PC-3 (cell line): ENCODE results near the gene KCNQ1. TPM values are rescaled to one million over a fixed set of nuclear protein-coding genes. Genes with fewer than 3 reads are reported as not detected.

Experiments used
- ATAC-seq: fragments of 200-7000 bp; cut with Tn5 transposase; 2 replicates; pipeline ENCODE4 v1.9.1; 2020; ENCODE audit warnings: mild to moderate bottlenecking, moderate library complexity
- BruUV-seq: library from RNA; stranded (reverse); fragments of 400-500 nt; replicated peaks from 2 replicates; lab custom pipeline; 2021; lab: Mats Ljungman, UMichigan
- CTCF ChIA-PET: fragments of 300-600 bp; sonication (Branson Sonifier 250); formaldehyde crosslinking; loops from one replicate; lab custom pipeline; 2022; ENCODE audit warnings: antibody characterized with exemption; lab: Charles Lee
- POLR2A ChIA-PET: fragments of 300-600 bp; sonication (Branson Sonifier 250); formaldehyde crosslinking; loops from one replicate; lab custom pipeline; 2022; ENCODE audit warnings: antibody characterized with exemption; ENCODE audit not compliant: unreplicated experiment; lab: Charles Lee
- DNase-seq: peaks from one replicate; pipeline ENCODE4 v3.0.0-alpha.2; 2015
- H2AFZ ChIP-seq: fragments of 300-600 bp; sonication (generic); 2 replicates; pipeline ENCODE4 v1.6.0; 2016; ENCODE audit warnings: antibody characterized with exemption, low read length
- H3F3A ChIP-seq: fragments of 300-600 bp; sonication (generic); one replicate; pipeline ENCODE4 v1.6.0; 2017; ENCODE audit warnings: antibody characterized with exemption, low read length, control low read depth, mild to moderate bottlenecking; ENCODE audit not compliant: unreplicated experiment
- H3K27ac ChIP-seq: fragments of 300-600 bp; sonication (generic); 2 replicates; pipeline ENCODE4 v1.5.1; 2016; ENCODE audit warnings: mild to moderate bottlenecking, low read length
- H3K27me3 ChIP-seq: fragments of 300-600 bp; sonication (generic); 2 replicates; pipeline ENCODE4 v1.6.1; 2016; ENCODE audit warnings: low read length, mixed read lengths
- H3K36me3 ChIP-seq: fragments of 300-600 bp; sonication (generic); 2 replicates; pipeline ENCODE4 v1.6.1; 2016; ENCODE audit warnings: low read depth, mixed run types, low read length, mixed read lengths
- H3K4me1 ChIP-seq: fragments of 300-600 bp; sonication (generic); 2 replicates; pipeline ENCODE4 v1.5.1; 2016; ENCODE audit warnings: low read length; ENCODE audit not compliant: insufficient read depth
- H3K4me2 ChIP-seq: fragments of 300-600 bp; sonication (generic); 2 replicates; pipeline ENCODE4 v1.6.0; 2016; ENCODE audit warnings: low read length
- H3K4me3 ChIP-seq: fragments of 300-600 bp; sonication (generic); 2 replicates; pipeline ENCODE4 v1.5.1; 2016; ENCODE audit warnings: mild to moderate bottlenecking, low read length, mixed read lengths
- H3K79me2 ChIP-seq: fragments of 300-600 bp; sonication (generic); 2 replicates; pipeline ENCODE4 v1.6.1; 2017; ENCODE audit warnings: low read length, mixed read lengths
- H3K9ac ChIP-seq: fragments of 300-600 bp; sonication (generic); 2 replicates; pipeline ENCODE4 v1.6.0; 2016; ENCODE audit warnings: mild to moderate bottlenecking, low read length
- H3K9me2 ChIP-seq: fragments of 300-600 bp; sonication (generic); replicated peaks from 2 replicates; pipeline ENCODE4 v1.6.1; 2016; ENCODE audit warnings: mixed run types, low read length, mixed read lengths
- H3K9me3 ChIP-seq: fragments of 300-600 bp; sonication (generic); 2 replicates; pipeline ENCODE4 v1.6.1; 2016; ENCODE audit warnings: low read length, mixed read lengths
- H4K20me1 ChIP-seq: fragments of 300-600 bp; sonication (generic); 2 replicates; pipeline ENCODE4 v1.6.1; 2016; ENCODE audit warnings: low read length, mixed read lengths
- CTCF ChIP-seq: fragments of 300-600 bp; sonication (generic); conservative IDR thresholded peaks from 2 replicates; pipeline ENCODE4 v1.5.1; 2017; ENCODE audit warnings: antibody characterized with exemption, low read depth, mild to moderate bottlenecking, low read length
- EZH2 ChIP-seq: fragments of 300-600 bp; sonication (generic); IDR thresholded peaks from one replicate; pipeline ENCODE4 v1.6.1; 2017; ENCODE audit warnings: antibody characterized with exemption, mild to moderate bottlenecking, low read length; ENCODE audit not compliant: unreplicated experiment
- EZH2phosphoT487 ChIP-seq: fragments of 300-600 bp; sonication (generic); IDR thresholded peaks from 2 replicates; pipeline ENCODE4 v1.6.1; 2018; ENCODE audit warnings: mild to moderate bottlenecking, antibody characterized with exemption, low read length, borderline replicate concordance
- intact Hi-C: fragments of 100-400 bp; cut with micrococcal nuclease; formaldehyde crosslinking; loops from 2 replicates; pipeline ENCODE4 v1.9.0; 2023
- total RNA-seq: library from RNA; depleted of rRNA; stranded (reverse); fragments of >200 nt; gene quantifications from 2 replicates; pipeline ENCODE4 v1.2.3, GENCODE V29; 2014

The KCNQ1 gene
- total RNA-seq, 1 experiment from 2014 or later: 0.40 TPM

GRCh38 chr11:2580061-2580421 is 135.2 kb downstream of the KCNQ1 start:
- no TSS peak for BruUV-seq
- H3K4me3 ChIP-seq: no peak overlapping the region
- intact Hi-C loops: no loop called here

GRCh38 chr11:2580571-2581001 is 135.8 kb downstream of the KCNQ1 start:
- H3K79me2 ChIP-seq: no peaks in the 10 kb centered on the region
- BruUV-seq: no TSS peak
- no peaks in the 10 kb centered on the region for H4K20me1 ChIP-seq
- H3K9me2 ChIP-seq: no peaks in the 10 kb centered on the region
- intact Hi-C loops: no loop called here
- no peak overlapping the region for H2AFZ ChIP-seq
- no peaks in the 10 kb centered on the region for H3K4me1 ChIP-seq
- no peak for DNase-seq
- no peaks in the 10 kb centered on the region for H3F3A ChIP-seq
- POLR2A ChIA-PET: no interaction called here
- no peak for ATAC-seq
- H3K36me3 ChIP-seq: no peaks in the 10 kb centered on the region
- CTCF ChIA-PET: no interaction called here
- H3K4me3 ChIP-seq: no peak overlapping the region
- H3K9ac ChIP-seq: no peak overlapping the region
- no peaks in the 10 kb centered on the region for H3K9me3 ChIP-seq
- H3K4me2 ChIP-seq: no peak overlapping the region
- no peaks in the 10 kb centered on the region for H3K27me3 ChIP-seq
- H3K27ac ChIP-seq: no peak overlapping the region
- TF ChIP-seq CTCF (no peak), EZH2phosphoT487 (no peak), EZH2 (no peak)

More at GRCh38 chr11:2580061-2580421, 135.2 kb downstream of the KCNQ1 start:
- ChIA-PET CTCF (no interaction called here), POLR2A (no interaction called here)
- H3K9ac ChIP-seq: no peak overlapping the region
- no peak for TF ChIP-seq CTCF
- TF ChIP-seq EZH2: no peak
- no peak for TF ChIP-seq EZH2phosphoT487
- DNase-seq: no peak
- ATAC-seq: no peak
- no peaks in the 10 kb centered on the region for H3F3A ChIP-seq
- H3K79me2 ChIP-seq: no peaks in the 10 kb centered on the region
- no peaks in the 10 kb centered on the region for H3K27me3 ChIP-seq
- H3K4me1 ChIP-seq: no peaks in the 10 kb centered on the region
- no peaks in the 10 kb centered on the region for H3K9me2 ChIP-seq
- no peak overlapping the region for H3K27ac ChIP-seq
- no peaks in the 10 kb centered on the region for H3K9me3 ChIP-seq
- no peak overlapping the region for H2AFZ ChIP-seq
- no peak overlapping the region for H3K4me2 ChIP-seq
- no peaks in the 10 kb centered on the region for H3K36me3 ChIP-seq
- H4K20me1 ChIP-seq: no peaks in the 10 kb centered on the region

GRCh38 chr11:2581151-2581930 is 136.5 kb downstream of the KCNQ1 start:
- no peak overlapping the region for H3K4me2 ChIP-seq
- no TSS peak for BruUV-seq
- H3K9me2 ChIP-seq: no peaks in the 10 kb centered on the region
- ChIA-PET CTCF (no interaction called here), POLR2A (no interaction called here)
- no peak overlapping the region for H2AFZ ChIP-seq
- TF ChIP-seq EZH2phosphoT487 (no peak), CTCF (no peak), EZH2 (no peak)
- H3K4me1 ChIP-seq: no peaks in the 10 kb centered on the region
- H3K4me3 ChIP-seq: no peak overlapping the region
- no peaks in the 10 kb centered on the region for H3K9me3 ChIP-seq
- H3F3A ChIP-seq: no peaks in the 10 kb centered on the region
- no peak for ATAC-seq
- no peak overlapping the region for H3K27ac ChIP-seq
- no peaks in the 10 kb centered on the region for H3K79me2 ChIP-seq
- H3K9ac ChIP-seq: no peak overlapping the region
- H3K27me3 ChIP-seq: no peaks in the 10 kb centered on the region
- no peak for DNase-seq
- H3K36me3 ChIP-seq: no peaks in the 10 kb centered on the region
- intact Hi-C loops: no loop called here
- no peaks in the 10 kb centered on the region for H4K20me1 ChIP-seq
